Neural progenitor cell (in vitro differentiated cells): ENCODE data around the gene MTARC1.

ENCODE experiments used
- EZH2 ChIP-seq: fragments of 200-600 bp; sonication (generic); IDR thresholded peaks from 2 replicates; pipeline ENCODE4 v1.6.1; 2017; ENCODE audit warnings: antibody characterized with exemption, mild to moderate bottlenecking, moderate library complexity
- TF ChIP-seq, protein P1 (sequence below): fragments of 200-600 bp; sonication (generic); IDR thresholded peaks from 2 replicates; pipeline ENCODE4 v1.5.1; 2017; ENCODE audit warnings: antibody characterized with exemption, mild to moderate bottlenecking

DNA sequence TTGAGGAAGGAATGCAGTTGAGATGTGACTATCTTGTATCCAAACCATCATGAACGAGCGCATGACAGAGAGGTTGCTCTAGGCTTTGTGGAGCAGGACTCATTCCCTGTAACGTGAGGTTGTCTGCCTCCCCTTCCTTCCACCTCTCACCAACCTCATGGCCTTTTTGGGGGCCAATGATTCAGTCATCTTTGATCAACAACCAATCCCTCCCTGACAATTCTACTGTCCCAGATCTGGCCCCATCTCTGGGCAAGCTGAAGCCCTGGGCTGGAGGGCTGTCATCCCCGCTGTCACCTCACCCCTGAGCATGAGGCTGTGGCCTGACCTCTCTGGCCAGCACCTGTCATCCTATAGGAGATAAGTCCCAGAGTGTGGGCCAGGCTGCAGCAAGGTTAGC, 19.7 kb downstream of the MTARC1 start:
- TF ChIP-seq EZH2 = no peak
- TF ChIP-seq, protein P1, sequence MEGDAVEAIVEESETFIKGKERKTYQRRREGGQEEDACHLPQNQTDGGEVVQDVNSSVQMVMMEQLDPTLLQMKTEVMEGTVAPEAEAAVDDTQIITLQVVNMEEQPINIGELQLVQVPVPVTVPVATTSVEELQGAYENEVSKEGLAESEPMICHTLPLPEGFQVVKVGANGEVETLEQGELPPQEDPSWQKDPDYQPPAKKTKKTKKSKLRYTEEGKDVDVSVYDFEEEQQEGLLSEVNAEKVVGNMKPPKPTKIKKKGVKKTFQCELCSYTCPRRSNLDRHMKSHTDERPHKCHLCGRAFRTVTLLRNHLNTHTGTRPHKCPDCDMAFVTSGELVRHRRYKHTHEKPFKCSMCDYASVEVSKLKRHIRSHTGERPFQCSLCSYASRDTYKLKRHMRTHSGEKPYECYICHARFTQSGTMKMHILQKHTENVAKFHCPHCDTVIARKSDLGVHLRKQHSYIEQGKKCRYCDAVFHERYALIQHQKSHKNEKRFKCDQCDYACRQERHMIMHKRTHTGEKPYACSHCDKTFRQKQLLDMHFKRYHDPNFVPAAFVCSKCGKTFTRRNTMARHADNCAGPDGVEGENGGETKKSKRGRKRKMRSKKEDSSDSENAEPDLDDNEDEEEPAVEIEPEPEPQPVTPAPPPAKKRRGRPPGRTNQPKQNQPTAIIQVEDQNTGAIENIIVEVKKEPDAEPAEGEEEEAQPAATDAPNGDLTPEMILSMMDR = no peak
